ENCODE data around the gene CHI3L2.

CHI3L2 gene

GRCh38 chr1:111227434-111227833, at the start of gene CHI3L2:
CHI3L2 (plus strand) TSS chr1:111227713; CDS start chr1:111227730, 17 bp downstream.
- no peak for DNase-seq (ENCODE audit: low read depth in 2 of 2)

- no peak for DNase-seq (ENCODE audit: low read depth in 2 of 2)
Observed at GRCh38 chr1:111179968-111180533, 47.5 kb upstream of the CHI3L2 start.

- no peak for DNase-seq (ENCODE audit: low read depth in 2 of 2)
Observed at GRCh38 chr1:111182052-111182451, 45.5 kb upstream of the CHI3L2 start.

GRCh38 chr1:111183308-111184069, 44.0 kb upstream of the CHI3L2 start:
- no peak for DNase-seq (ENCODE audit: low read depth in 2 of 2)

- no peak for DNase-seq (ENCODE audit: low read depth in 2 of 2)
Observed at GRCh38 chr1:111184663-111185062, 42.9 kb upstream of the CHI3L2 start.

- no peak for DNase-seq (ENCODE audit: low read depth in 2 of 2)
Observed at GRCh38 chr1:111190931-111191451, 36.5 kb upstream of the CHI3L2 start.

- DNase-seq (ENCODE audit: low read depth in 2 of 2): no peak
Observed at GRCh38 chr1:111191496-111191895, 36.0 kb upstream of the CHI3L2 start.

GRCh38 chr1:111192074-111192473, 35.4 kb upstream of the CHI3L2 start:
- DNase-seq (ENCODE audit: low read depth in 2 of 2): no peak

GRCh38 chr1:111192658-111193519, 34.6 kb upstream of the CHI3L2 start:
- no peak for DNase-seq (ENCODE audit: low read depth in 2 of 2)

- DNase-seq (ENCODE audit: low read depth in 2 of 2): no peak
Observed at GRCh38 chr1:111193712-111194480, 33.6 kb upstream of the CHI3L2 start.

GRCh38 chr1:111195002-111195684, 32.4 kb upstream of the CHI3L2 start:
- no peak for DNase-seq (ENCODE audit: low read depth in 2 of 2)

- no peak for DNase-seq (ENCODE audit: low read depth in 2 of 2)
Observed at GRCh38 chr1:111196213-111196612, 31.3 kb upstream of the CHI3L2 start.

- DNase-seq (ENCODE audit: low read depth in 2 of 2): peak in 1 of 2 donors; percentile 47
Observed at GRCh38 chr1:111197598-111198284, 29.8 kb upstream of the CHI3L2 start.

GRCh38 chr1:111198836-111199235, 28.7 kb upstream of the CHI3L2 start:
- DNase-seq (ENCODE audit: low read depth in 2 of 2): no peak

- no peak for DNase-seq (ENCODE audit: low read depth in 2 of 2)
Observed at GRCh38 chr1:111199329-111199728, 28.2 kb upstream of the CHI3L2 start.

GRCh38 chr1:111199881-111200801, 27.4 kb upstream of the CHI3L2 start, which contains the start of gene DENND2D:
DENND2D (minus strand) TSS chr1:111200646; CDS start chr1:111200459, 187 bp downstream.
- peak; percentile 46 to 60 for DNase-seq (ENCODE audit: low read depth in 2 of 2)

GRCh38 chr1:111200802-111201161, 26.7 kb upstream of the CHI3L2 start:
- no peak for DNase-seq (ENCODE audit: low read depth in 2 of 2)

GRCh38 chr1:111201275-111202090, 26.0 kb upstream of the CHI3L2 start:
- no peak for DNase-seq (ENCODE audit: low read depth in 2 of 2)
